GM12878 (cell line): Measurements from ENCODE around the gene RNF25. TPM values are rescaled to one million over a fixed set of nuclear protein-coding genes. Genes with fewer than 3 reads are reported as not detected.

Source experiments
- ATF2 ChIP-seq: IDR thresholded peaks from 2 replicates; pipeline ENCODE4 v1.6.1; 2012; ENCODE audit warnings: low read length, inconsistent platforms
- BMI1 ChIP-seq: fragments of 450-650 bp; IDR thresholded peaks from 2 replicates; pipeline ENCODE4 v1.6.1; 2016; ENCODE audit warnings: mild to moderate bottlenecking, moderate library complexity, borderline replicate concordance
- CHD2 ChIP-seq: IDR thresholded peaks from 2 replicates; pipeline ENCODE4 v1.6.1; 2011; ENCODE audit warnings: low read depth, low read length, improper control_type of control experiment, borderline replicate concordance
- IKZF2 ChIP-seq, 2 experiments: fragments of 450-650 bp; IDR thresholded peaks; 2 replicates each; pipeline ENCODE4 v1.6.1; 2017; ENCODE audit warnings: mild to moderate bottlenecking in 2 of 2, moderate library complexity in 2 of 2
- MXI1 ChIP-seq: fragments of 150-350 bp; IDR thresholded peaks from 2 replicates; pipeline ENCODE4 v1.6.1; 2011; ENCODE audit warnings: low read depth, mild to moderate bottlenecking, inconsistent platforms, low read length, improper control_type of control experiment
- NBN ChIP-seq: fragments of 450-650 bp; IDR thresholded peaks from 2 replicates; pipeline ENCODE4 v1.6.1; 2016
- PML ChIP-seq: IDR thresholded peaks from 2 replicates; pipeline ENCODE4 v1.6.1; 2012; ENCODE audit warnings: low read length, inconsistent platforms
- POLR2A ChIP-seq: IDR thresholded peaks from 2 replicates; pipeline ENCODE4 v1.6.1; 2011; ENCODE audit warnings: low read depth, mild to moderate bottlenecking, low read length
- POLR2AphosphoS2 ChIP-seq: IDR thresholded peaks from 2 replicates; pipeline ENCODE4 v1.6.1; 2011; ENCODE audit warnings: low read depth, mild to moderate bottlenecking, low read length, improper control_type of control experiment, moderate library complexity
- RB1 ChIP-seq: fragments of 450-650 bp; formaldehyde crosslinking; IDR thresholded peaks from 2 replicates; pipeline ENCODE4 v1.6.1; 2017; ENCODE audit warnings: mild to moderate bottlenecking, borderline replicate concordance
- RUNX3 ChIP-seq: IDR thresholded peaks from 2 replicates; pipeline ENCODE4 v1.6.1; 2012; ENCODE audit warnings: low read length, inconsistent platforms
- SMAD5 ChIP-seq: IDR thresholded peaks from 2 replicates; pipeline ENCODE4 v1.6.1; 2016; ENCODE audit warnings: antibody characterized with exemption, low read depth
- SP1 ChIP-seq: IDR thresholded peaks from one replicate; pipeline ENCODE4 v1.6.1; 2011; ENCODE audit warnings: low read depth, low read length
- YBX1 ChIP-seq: fragments of 450-650 bp; IDR thresholded peaks from 2 replicates; pipeline ENCODE4 v1.6.1; 2016; ENCODE audit warnings: antibody characterized with exemption
- YY1 ChIP-seq: IDR thresholded peaks from 2 replicates; pipeline ENCODE4 v1.6.1; 2011; ENCODE audit warnings: low read depth, mild to moderate bottlenecking, low read length
- ZBTB33 ChIP-seq: fragments of 450-650 bp; IDR thresholded peaks from 2 replicates; pipeline ENCODE4 v1.6.1; 2017; ENCODE audit warnings: mild to moderate bottlenecking
- polyA plus RNA-seq, 11 experiments: library from polyadenylated mRNA; depleted of rRNA in 4 of 11; unstranded in 6 of 11; stranded (reverse) in 5 of 11; fragments of >200 nt; fragmentation: Nextera tagmentation in 4 of 11; fragmentation: Illumina TruSeq in 1 of 11; extraction: Ambion mirVana in 4 of 11; extraction: Trizol in 1 of 11; gene quantifications; 1 replicate in 1 of 11; 2 replicates in 10 of 11; pipeline versions ENCODE4 v1.2.1 to v1.2.3, GENCODE V29; 2011 to 2016; ENCODE audit warnings: inconsistent platforms in 2 of 11, missing spikeins in 2 of 11, low read depth in 1 of 11
- total RNA-seq, 4 experiments: library from RNA; depleted of rRNA in 3 of 4; stranded (reverse); fragments of >200 nt in 3 of 4; fragmentation: Illumina TruSeq in 1 of 4; extraction: Trizol in 1 of 4; gene quantifications; 2 replicates each; pipeline versions ENCODE4 v1.2.1 to v1.2.3, GENCODE V29; 2013 to 2021
- TF ChIP-seq, protein P1 (sequence below): fragments of 450-650 bp; IDR thresholded peaks from 2 replicates; pipeline ENCODE4 v1.6.1; 2016; ENCODE audit warnings: mild to moderate bottlenecking, moderate library complexity, borderline replicate concordance
- TF ChIP-seq, protein P2 (sequence below): fragments of 450-650 bp; IDR thresholded peaks from 2 replicates; pipeline ENCODE4 v1.6.1; 2018; ENCODE audit warnings: borderline replicate concordance, mild to moderate bottlenecking; ENCODE audit not compliant: partially characterized antibody
- TF ChIP-seq, protein P3 (sequence below): IDR thresholded peaks from 2 replicates; pipeline ENCODE4 v1.6.1; 2011; ENCODE audit warnings: borderline replicate concordance, low read depth, mild to moderate bottlenecking, moderate library complexity, low read length; ENCODE audit not compliant: insufficient read depth, poor library complexity, severe bottlenecking

The RNF25 gene
- total and polyA plus RNA-seq, 10 of the 15 experiments (the other 5 are each of a cell fraction or from before 2014, with no cell fraction given): 1.3 to 70.4 (median 28.4) TPM

GRCh38 chr2:218659258-218659987 is 12.4 kb downstream of the RNF25 start, which contains the start of the genes BCS1L and ZNF142 (continued):
- TF ChIP-seq, protein P1, sequence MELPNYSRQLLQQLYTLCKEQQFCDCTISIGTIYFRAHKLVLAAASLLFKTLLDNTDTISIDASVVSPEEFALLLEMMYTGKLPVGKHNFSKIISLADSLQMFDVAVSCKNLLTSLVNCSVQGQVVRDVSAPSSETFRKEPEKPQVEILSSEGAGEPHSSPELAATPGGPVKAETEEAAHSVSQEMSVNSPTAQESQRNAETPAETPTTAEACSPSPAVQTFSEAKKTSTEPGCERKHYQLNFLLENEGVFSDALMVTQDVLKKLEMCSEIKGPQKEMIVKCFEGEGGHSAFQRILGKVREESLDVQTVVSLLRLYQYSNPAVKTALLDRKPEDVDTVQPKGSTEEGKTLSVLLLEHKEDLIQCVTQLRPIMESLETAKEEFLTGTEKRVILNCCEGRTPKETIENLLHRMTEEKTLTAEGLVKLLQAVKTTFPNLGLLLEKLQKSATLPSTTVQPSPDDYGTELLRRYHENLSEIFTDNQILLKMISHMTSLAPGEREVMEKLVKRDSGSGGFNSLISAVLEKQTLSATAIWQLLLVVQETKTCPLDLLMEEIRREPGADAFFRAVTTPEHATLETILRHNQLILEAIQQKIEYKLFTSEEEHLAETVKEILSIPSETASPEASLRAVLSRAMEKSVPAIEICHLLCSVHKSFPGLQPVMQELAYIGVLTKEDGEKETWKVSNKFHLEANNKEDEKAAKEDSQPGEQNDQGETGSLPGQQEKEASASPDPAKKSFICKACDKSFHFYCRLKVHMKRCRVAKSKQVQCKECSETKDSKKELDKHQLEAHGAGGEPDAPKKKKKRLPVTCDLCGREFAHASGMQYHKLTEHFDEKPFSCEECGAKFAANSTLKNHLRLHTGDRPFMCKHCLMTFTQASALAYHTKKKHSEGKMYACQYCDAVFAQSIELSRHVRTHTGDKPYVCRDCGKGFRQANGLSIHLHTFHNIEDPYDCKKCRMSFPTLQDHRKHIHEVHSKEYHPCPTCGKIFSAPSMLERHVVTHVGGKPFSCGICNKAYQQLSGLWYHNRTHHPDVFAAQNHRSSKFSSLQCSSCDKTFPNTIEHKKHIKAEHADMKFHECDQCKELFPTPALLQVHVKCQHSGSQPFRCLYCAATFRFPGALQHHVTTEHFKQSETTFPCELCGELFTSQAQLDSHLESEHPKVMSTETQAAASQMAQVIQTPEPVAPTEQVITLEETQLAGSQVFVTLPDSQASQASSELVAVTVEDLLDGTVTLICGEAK: peak; percentile 78; the same call in 1 of the 2 replicates
- TF ChIP-seq, protein P2, sequence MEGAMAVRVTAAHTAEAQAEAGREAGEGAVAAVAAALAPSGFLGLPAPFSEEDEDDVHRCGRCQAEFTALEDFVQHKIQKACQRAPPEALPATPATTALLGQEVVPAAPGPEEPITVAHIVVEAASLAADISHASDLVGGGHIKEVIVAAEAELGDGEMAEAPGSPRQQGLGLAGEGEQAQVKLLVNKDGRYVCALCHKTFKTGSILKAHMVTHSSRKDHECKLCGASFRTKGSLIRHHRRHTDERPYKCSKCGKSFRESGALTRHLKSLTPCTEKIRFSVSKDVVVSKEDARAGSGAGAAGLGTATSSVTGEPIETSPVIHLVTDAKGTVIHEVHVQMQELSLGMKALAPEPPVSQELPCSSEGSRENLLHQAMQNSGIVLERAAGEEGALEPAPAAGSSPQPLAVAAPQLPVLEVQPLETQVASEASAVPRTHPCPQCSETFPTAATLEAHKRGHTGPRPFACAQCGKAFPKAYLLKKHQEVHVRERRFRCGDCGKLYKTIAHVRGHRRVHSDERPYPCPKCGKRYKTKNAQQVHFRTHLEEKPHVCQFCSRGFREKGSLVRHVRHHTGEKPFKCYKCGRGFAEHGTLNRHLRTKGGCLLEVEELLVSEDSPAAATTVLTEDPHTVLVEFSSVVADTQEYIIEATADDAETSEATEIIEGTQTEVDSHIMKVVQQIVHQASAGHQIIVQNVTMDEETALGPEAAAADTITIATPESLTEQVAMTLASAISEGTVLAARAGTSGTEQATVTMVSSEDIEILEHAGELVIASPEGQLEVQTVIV: peak; percentile 26
- TF ChIP-seq SMAD5 (peak; percentile 64; the same call in 1 of the 2 replicates), CHD2 (peak; percentile 50; the same call in 1 of the 2 replicates), PML (peak; percentile 69; the same call in 1 of the 2 replicates), SP1 (peak; percentile 19), IKZF2 (IDR thresholded peaks at IDR 0.05) (peak; percentile 52 to 57; a peak in 3 of 4 replicates), NBN (peak; percentile 73), MXI1 (peak; percentile 97), ATF2 (no peak), ZBTB33 (no peak), RB1 (peak; percentile 83; the same call in 1 of the 2 replicates), POLR2AphosphoS2 (peak; percentile 57; the same call in 1 of the 2 replicates), YBX1 (no peak), RUNX3 (peak; percentile 87), YY1 (peak; percentile 63; the same call in 1 of the 2 replicates), BMI1 (no peak), POLR2A (peak; percentile 91)
- TF ChIP-seq, protein P3, sequence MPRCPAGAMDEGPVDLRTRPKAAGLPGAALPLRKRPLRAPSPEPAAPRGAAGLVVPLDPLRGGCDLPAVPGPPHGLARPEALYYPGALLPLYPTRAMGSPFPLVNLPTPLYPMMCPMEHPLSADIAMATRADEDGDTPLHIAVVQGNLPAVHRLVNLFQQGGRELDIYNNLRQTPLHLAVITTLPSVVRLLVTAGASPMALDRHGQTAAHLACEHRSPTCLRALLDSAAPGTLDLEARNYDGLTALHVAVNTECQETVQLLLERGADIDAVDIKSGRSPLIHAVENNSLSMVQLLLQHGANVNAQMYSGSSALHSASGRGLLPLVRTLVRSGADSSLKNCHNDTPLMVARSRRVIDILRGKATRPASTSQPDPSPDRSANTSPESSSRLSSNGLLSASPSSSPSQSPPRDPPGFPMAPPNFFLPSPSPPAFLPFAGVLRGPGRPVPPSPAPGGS: peak; percentile 23
